ENCODE results near the gene PRELP. TPM values are rescaled to one million over a fixed set of nuclear protein-coding genes. Genes with fewer than 3 reads are reported as not detected.
A peak's percentile ranks its signal among the peaks of the same experiment; 100 is the strongest.

The PRELP gene
- total RNA-seq, 1 experiment from 2014 or later: not detected

DNA sequence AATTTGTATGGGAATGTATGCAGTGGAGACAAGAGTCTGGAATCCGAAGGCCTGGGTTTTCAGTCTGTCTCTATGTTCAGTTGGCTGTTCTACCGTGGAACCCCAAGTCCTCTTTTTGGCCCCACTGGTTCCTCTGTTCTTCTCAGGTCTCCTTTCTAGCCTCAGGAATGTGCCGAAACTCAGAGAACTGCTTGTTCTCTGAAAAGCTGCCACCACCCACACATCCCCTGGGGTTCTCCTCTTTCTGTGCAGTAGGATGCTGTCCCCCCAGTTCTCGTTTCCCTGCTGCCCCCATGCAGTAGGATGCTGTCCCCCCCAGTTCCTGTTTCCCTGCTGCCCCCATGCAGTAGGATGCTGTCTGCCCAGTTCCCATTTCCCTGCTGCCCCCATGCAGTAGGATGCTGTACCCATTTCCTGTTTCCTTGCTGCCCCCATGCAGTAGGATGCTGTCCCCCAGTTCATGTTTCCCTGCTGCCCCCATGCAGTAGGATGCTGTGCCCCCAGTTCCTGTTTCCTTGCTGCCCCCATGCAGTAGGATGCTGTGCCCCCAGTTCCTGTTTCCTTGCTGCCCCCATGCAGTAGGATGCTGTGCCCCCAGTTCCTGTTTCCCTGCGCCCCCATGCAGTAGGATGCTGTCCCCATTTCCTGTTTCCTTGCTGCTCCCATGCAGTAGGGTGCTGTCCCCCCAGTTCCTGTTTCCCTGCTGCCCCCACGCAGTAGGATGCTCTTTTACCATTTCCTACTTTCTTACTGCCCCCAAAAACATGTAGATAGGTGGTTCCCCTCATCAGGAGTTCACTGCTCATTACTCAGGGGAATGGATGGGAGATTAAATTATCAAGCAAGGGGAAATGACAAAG, 53.6 kb downstream of the PRELP start:
- DNase-seq (ENCODE audit: low read depth): no peak
- in situ Hi-C loops (cut with HindIII; ENCODE audit: low pct_unique_long_range_greater_than_20kb, low sequenced_read_pairs): no loop called here

DNA sequence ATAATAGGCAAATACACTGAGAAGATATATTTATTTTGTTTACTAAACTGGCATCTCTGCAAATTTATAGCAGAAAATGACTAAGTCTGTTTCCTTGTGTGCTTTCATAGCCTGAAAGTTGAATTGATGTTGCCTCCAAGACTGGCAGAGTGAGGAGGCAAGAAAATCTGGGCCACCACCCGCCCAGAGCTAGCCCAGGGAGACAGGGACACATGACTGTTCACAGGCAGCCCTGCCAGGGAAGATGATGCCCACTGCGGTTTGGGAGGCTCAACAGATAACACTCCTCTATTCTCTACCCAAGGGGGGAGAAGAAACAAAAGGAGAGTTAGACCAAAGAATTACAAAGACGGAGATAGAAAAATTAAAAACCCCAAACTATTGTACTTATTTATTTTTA, 55.5 kb downstream of the PRELP start:
- DNase-seq (ENCODE audit: low read depth): no peak
- in situ Hi-C loops (cut with HindIII; ENCODE audit: low pct_unique_long_range_greater_than_20kb, low sequenced_read_pairs): no loop called here

DNA sequence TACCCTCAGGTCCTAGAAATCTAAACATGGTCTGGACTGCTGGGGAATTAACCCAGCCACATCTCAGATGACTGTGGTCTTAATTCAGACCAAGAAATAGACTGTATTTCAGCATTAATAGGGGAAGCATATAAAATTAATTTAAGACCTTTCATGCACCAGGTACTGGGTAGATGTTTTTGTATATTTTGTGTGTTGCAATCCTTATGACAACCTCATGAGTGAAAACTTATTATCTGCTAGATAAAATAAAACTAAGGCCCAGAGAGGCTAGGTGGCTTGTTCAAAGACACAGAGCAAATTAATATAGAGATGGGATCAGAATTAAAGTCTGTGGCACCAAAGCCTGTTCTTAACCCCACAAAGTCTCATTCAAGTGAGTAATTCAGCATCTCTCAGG, 58.4 kb downstream of the PRELP start:
- no peak for DNase-seq (ENCODE audit: low read depth)
- in situ Hi-C loops (cut with HindIII; ENCODE audit: low pct_unique_long_range_greater_than_20kb, low sequenced_read_pairs): no loop called here

DNA sequence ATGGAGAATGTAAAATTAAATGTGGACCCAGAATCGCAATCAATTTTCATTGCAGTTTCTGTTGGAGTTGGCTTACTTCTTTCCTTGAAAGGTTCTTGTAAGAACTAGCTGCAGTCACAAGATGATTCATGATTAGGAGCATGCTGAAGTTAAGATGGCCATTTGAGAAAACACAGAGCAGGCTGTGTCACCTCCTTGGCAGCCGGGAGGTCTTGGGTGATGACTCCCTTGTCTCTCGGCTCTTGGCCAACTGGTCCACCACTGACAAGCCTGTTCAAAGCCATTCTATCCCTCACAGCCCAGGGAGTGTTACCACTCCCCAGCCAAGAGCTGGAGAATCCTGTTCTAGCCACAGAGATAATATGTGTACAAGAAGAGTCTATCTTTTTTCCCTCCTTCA, 58.9 kb downstream of the PRELP start:
- peak; percentile 42 for DNase-seq (ENCODE audit: low read depth)
- in situ Hi-C loops (cut with HindIII; ENCODE audit: low pct_unique_long_range_greater_than_20kb, low sequenced_read_pairs): no loop called here

GRCh38 chr1:203536575-203536974, 61.0 kb downstream of the PRELP start:
- in situ Hi-C loops (cut with HindIII; ENCODE audit: low pct_unique_long_range_greater_than_20kb, low sequenced_read_pairs): no loop called here
- DNase-seq (ENCODE audit: low read depth): no peak

GRCh38 chr1:203536980-203537455, 61.4 kb downstream of the PRELP start:
- DNase-seq (ENCODE audit: low read depth): no peak

DNA sequence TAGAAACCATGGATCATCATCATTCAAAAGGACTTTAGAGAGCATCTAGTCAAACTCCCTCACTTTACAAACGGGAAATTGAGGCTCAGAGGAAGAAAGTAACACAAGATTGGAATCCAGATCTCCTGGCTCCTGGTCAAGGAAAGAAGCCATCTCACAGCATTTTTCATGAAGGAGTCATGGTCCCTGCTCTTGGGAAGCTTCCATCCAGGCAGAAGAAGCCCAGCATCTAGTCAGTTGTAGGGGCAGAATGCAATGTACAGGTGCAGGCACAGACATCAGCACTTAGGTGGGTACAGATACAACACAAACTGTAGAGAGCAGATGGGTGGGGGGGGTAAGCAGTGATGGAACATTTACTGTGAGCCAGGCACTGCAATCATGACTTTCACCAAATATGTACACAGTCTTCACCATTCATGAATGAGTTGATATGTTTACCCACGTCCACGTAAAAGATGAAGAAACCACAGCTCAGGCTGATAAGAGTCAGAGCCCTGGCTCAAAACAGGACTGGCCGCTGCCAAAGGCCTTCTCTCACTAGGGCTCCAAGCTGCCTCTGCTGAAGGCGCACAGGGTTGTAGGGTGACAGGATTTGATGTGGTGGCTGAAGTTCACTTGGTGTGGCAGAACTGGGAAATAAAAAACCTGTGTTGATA, 62.3 kb downstream of the PRELP start:
- no peak for DNase-seq (ENCODE audit: low read depth)
- in situ Hi-C loops (cut with HindIII; ENCODE audit: low pct_unique_long_range_greater_than_20kb, low sequenced_read_pairs): no loop called here

More at GRCh38 chr1:203536980-203537455, 61.4 kb downstream of the PRELP start:
- in situ Hi-C loops (cut with HindIII; ENCODE audit: low pct_unique_long_range_greater_than_20kb, low sequenced_read_pairs): no loop called here

- in situ Hi-C loops (cut with HindIII; ENCODE audit: low pct_unique_long_range_greater_than_20kb, low sequenced_read_pairs): no loop called here
- DNase-seq (ENCODE audit: low read depth): no peak
These were observed 63.1 kb downstream of the PRELP start for GRCh38 chr1:203538726-203539125.

- no peak for DNase-seq (ENCODE audit: low read depth)
- in situ Hi-C loops (cut with HindIII; ENCODE audit: low pct_unique_long_range_greater_than_20kb, low sequenced_read_pairs): no loop called here
These were observed 64.4 kb downstream of the PRELP start for GRCh38 chr1:203539831-203540546.

Other genes starting within 250 kb of the PRELP start
- not detected in 2 replicates for gene CHIT1, start 246.1 kb upstream of the PRELP start, total RNA-seq (2014; rRNA removed; shearing (Covaris generic); ENCODE audit: low replicate concordance)
- 16.1 and 18.2 TPM in 2 replicates for gene BTG2, start 170.3 kb upstream of the PRELP start, total RNA-seq (2014; rRNA removed; shearing (Covaris generic); ENCODE audit: low replicate concordance)
- gene FMOD, start 124.7 kb upstream of the PRELP start, total RNA-seq (2014; rRNA removed; shearing (Covaris generic); ENCODE audit: low replicate concordance): not detected in 2 replicates
- gene OPTC, start 18.3 kb downstream of the PRELP start, total RNA-seq (2014; rRNA removed; shearing (Covaris generic); ENCODE audit: low replicate concordance): not detected in 2 replicates
- 2.9 and 6.5 TPM in 2 replicates for gene ATP2B4, start 151.0 kb downstream of the PRELP start, total RNA-seq (2014; rRNA removed; shearing (Covaris generic); ENCODE audit: low replicate concordance)